Glomerular visceral epithelial cell (primary cell): ENCODE data around the gene HOXA9.

Experiments
- DNase-seq: peaks from one replicate; pipeline ENCODE4 v3.0.0-alpha.2; 2016; ENCODE audit errors: extremely low spot score

HOXA9 gene

GRCh38 chr7:27164367-27165088 lies 809 bp downstream of the HOXA9 start:
- DNase-seq = peak; percentile 47

GRCh38 chr7:27164045-27164366 lies 1.3 kb downstream of the HOXA9 start:
- no peak for DNase-seq

- no peak for DNase-seq
These were observed 1.9 kb downstream of the HOXA9 start for GRCh38 chr7:27163288-27164044.

GRCh38 chr7:27162561-27163287 lies 2.6 kb downstream of the HOXA9 start:
- no peak for DNase-seq

- DNase-seq = no peak
These were observed 3.4 kb downstream of the HOXA9 start for GRCh38 chr7:27161721-27162560.

- peak; percentile 71 for DNase-seq
These were observed 4.1 kb downstream of the HOXA9 start for GRCh38 chr7:27161214-27161720.

- DNase-seq = peak; percentile 89
These were observed 4.7 kb downstream of the HOXA9 start for GRCh38 chr7:27160546-27161213.

- DNase-seq = no peak
These were observed 5.2 kb downstream of the HOXA9 start for GRCh38 chr7:27160145-27160545.

- no peak for DNase-seq
These were observed 5.8 kb downstream of the HOXA9 start for GRCh38 chr7:27159266-27160144.

GRCh38 chr7:27158436-27159265 lies 6.7 kb downstream of the HOXA9 start:
- DNase-seq = no peak

- no peak for DNase-seq
These were observed 7.5 kb downstream of the HOXA9 start for GRCh38 chr7:27157702-27158431.

- no peak for DNase-seq
These were observed 8.2 kb downstream of the HOXA9 start for GRCh38 chr7:27156916-27157701.

- peak; percentile 62 for DNase-seq
These were observed 8.8 kb downstream of the HOXA9 start, which contains the start of gene HOXA7 for GRCh38 chr7:27156508-27156898. Gene HOXA7, minus strand, starts transcription at chr7:27156675. Its CDS starts 130 bp downstream, at chr7:27156545.

- peak; percentile 36 for DNase-seq
These were observed 9.4 kb downstream of the HOXA9 start for GRCh38 chr7:27155816-27156507.

- DNase-seq = peak; percentile 74
These were observed 10.2 kb downstream of the HOXA9 start for GRCh38 chr7:27154901-27155815.

GRCh38 chr7:27154369-27154768 lies 11.0 kb downstream of the HOXA9 start:
- DNase-seq = no peak
